ENCODE measurements around the gene SERPINI1.

The SERPINI1 gene

DNA sequence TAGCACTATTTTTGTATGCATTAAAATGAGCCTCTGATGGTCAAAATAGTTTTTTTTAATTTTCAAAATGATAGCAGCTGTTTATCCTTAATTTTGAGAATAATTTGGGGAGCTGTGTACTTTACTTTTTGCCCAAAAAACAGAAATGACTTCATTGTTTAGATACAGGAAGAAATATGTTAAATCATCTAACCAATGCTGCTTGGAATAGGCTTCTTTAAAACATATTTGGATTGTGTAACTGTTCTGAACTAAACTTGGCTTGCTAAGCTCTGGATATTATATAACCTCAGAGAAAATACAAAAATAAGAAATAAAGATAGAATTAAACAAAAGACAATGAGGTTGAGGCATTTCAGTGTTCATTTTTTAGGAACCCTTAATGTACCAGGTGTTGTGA lies 119.3 kb downstream of the SERPINI1 start:
- no peak for DNase-seq

GRCh38 chr3:167855306-167855705 lies 119.8 kb downstream of the SERPINI1 start:
- DNase-seq, result no peak

GRCh38 chr3:167858865-167859264 lies 123.3 kb downstream of the SERPINI1 start:
- no peak for DNase-seq

DNA sequence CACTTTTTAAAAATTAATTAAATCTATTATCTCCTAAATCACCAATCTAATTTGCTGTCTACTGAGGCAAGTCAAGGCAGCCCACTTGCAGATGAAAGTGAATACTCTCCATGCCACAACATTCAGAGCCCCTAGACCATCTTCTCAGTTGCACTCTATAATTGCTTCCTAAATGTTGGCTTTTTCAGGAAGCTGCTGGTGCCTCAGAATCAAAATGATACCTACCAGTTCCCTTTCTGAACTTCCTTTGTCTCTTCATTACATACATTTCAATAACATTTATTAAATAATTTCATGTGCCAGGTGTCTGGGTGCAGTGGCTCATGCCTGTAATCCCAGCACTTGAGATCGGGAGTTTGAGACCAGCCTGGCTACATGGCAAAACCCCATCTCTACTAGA lies 124.1 kb downstream of the SERPINI1 start:
- DNase-seq, result no peak

DNA sequence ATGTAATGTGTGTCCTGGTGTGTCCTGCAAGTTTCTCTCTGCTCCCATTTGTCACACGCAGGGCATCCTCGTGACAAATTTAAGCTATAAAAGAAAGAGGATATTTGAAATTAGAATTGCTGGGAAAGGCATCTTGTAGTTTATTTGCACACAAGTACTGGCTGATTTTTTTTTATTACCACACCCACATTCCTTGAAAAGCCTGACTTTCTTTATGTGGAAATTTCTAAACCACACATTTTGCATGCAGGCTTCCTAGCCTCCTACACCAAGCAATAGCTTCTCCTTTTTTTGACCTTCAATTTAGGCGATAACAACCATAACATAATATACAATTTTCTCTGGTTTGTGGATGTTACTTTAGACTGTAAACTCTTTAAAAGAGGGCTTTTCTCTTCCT lies 126.1 kb downstream of the SERPINI1 start:
- no peak for DNase-seq

- no peak for DNase-seq
Observed at GRCh38 chr3:167862104-167862730, 126.7 kb downstream of the SERPINI1 start.

DNA sequence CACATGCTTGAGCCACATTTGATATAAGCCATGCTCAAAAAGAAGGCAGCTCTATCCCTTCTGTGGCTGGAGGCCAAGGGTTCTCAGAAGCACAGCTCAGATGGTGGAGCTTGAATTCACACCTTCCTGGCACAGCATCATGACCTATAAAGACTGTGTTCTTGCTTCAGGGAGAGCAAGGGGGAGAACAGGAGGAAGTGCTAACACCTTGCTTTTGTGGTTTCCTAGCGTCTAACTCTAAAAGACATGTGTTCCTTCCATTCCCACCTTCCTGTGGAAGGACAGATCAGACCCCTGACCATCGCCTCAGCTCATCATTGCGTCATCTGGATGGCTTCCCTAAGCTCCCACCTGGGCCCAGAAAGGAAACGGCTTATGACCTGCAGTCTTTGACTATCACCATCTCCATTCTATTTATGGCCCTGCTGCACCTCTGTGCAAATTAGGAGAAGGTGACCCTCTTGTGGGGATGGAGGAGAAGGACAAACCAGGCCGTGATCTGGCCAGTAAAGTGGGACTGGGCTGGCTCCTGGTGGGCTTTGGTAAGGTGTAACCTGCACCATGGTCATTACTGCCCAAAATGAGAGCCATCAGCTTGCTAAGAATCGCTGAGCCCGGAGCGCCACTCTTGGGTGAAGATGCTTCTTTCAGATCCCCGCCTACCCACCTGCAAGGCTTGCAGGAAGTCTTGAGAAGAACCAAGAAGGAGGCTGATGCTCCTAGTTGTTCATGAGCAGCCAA lies 128.5 kb downstream of the SERPINI1 start:
- DNase-seq, result no peak

GRCh38 chr3:167864552-167864874 lies 129.0 kb downstream of the SERPINI1 start:
- DNase-seq, result no peak

DNA sequence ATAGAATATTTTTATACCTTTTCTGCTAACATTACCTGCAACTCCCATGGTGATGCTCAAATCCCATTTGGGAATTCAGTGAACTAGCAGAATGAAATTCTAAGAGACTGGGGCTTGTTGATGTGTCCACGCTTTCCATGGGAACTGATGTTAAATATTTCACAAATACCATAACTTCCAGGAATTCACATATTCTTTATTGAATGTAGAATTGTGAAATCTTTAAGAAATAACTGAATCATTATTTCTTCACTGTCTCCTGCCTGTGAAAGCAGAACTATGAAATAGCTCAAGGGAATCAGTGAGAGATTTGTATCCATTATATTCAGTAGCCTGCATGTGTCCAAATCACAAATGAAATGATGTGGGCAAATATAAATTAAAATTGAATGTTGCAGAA lies 130.8 kb downstream of the SERPINI1 start:
- DNase-seq, result no peak

DNA sequence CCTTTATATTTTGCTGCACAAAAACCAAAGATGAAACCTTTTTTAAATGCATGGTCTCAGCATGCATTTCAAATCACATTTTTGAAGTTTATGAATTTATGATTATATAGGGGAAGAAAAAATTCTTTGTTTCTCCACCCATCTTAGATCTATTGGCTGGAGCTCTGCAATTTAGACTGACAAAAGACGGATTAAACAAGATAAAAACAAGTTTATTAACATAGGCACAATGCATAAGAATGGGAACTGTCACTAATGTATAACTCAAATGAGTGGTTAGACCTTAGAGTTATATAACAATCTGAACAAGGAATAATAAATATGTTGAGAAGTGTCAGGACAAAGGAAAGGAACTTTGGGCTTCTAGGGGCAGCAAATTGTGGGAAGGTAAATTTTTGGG lies 132.5 kb downstream of the SERPINI1 start:
- DNase-seq, result no peak

DNA sequence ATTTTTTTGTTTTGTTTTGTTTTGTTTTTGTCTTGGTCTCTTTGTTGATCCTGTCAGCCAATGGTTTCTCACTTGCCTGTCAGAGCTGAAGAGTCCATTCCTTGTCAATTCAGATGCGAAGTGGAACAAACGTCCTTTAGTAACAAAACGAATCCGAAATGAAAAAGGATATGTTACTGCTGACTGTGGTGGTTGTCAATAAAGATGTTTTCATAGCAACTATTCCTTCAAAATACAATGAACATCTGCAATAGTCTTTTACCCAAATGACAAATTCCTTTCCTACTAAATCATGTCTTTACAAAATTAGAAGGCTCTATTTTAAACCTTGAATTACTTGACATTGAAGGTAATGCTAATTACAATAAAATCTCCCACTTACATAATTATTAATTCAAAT lies 134.7 kb downstream of the SERPINI1 start:
- DNase-seq, result no peak

GRCh38 chr3:167870759-167871158 lies 135.2 kb downstream of the SERPINI1 start:
- DNase-seq, result no peak

DNA sequence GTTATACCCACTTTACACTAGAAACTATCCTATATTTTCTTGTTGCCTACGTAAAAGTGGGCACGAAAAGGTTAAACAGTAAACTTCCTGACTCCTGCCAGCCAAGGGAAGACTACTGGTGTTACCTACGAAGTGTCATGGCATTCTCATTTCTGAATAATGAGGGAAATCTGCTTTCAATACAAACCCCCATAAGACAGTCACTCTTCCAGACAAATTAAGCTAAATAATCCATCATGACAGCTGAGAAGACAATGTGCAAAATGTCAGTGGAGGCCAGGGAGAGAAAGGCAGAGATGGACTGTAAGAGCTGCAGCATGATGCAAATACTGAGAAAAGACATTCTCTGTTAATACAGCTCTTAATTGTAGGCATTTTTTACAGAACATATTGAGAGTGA lies 136.5 kb downstream of the SERPINI1 start:
- no peak for DNase-seq

DNA sequence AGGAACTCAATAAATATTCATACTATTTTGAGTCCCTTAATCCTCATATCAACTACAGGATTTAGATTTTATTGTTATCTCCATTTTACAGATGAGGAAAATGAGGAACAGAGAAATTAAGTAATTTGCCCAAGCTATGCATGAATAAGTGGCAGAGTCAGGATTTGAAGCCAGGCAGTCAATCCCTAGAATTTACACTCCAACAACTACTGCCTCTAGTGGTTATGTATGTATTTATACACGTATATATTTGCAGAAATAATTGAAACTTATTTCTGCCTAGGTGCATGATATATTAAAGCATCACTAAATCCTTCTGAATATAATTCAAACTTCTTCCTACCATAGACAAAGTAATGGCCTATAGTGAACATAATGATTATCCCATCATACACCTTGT lies 137.4 kb downstream of the SERPINI1 start:
- no peak for DNase-seq

- no peak for DNase-seq
Observed at GRCh38 chr3:167874671-167875372, 139.3 kb downstream of the SERPINI1 start.
